ENCODE measurements around the gene GJB2. TPM values are rescaled to one million over a fixed set of nuclear protein-coding genes. Genes with fewer than 3 reads are reported as not detected.

The GJB2 gene
- total and polyA plus RNA-seq, 2 of the 4 experiments (the other 2 are of a cell fraction), result under 0.01 to 0.17 TPM

GRCh38 chr13:20171364-20171763 lies 21.4 kb downstream of the GJB2 start:
- H3K4me2 ChIP-seq (ENCODE audit: low read depth, low read length), result no peak overlapping the region
- DNase-seq (no peak), ATAC-seq (ENCODE audit: low read depth) (no peak)
- H4K91ac ChIP-seq (ENCODE audit: insufficient read depth, low read depth, low read length), result no peak overlapping the region
- no peak overlapping the region for H3K27ac ChIP-seq (ENCODE audit: insufficient read depth, low read length)
- no peak overlapping the region for H3K23ac ChIP-seq (ENCODE audit: low read depth, low read length)
- no peak overlapping the region for H2AK9ac ChIP-seq (replicated peaks; ENCODE audit: low read depth, low read length, poor library complexity)
- intact Hi-C loops (cut with micrococcal nuclease) (no loop called here), in situ Hi-C loops (cut with MboI; ENCODE audit: low sequenced_read_pairs) (loop anchor here (25.0 kb wide), 1 partner anchor 534 kb away; the partner anchor contains the start of gene MPHOSPH8), dilution Hi-C loops (cut with HindIII; ENCODE audit: low sequenced_read_pairs, unreplicated experiment) (no loop called here)
- no peak overlapping the region for H2BK20ac ChIP-seq (ENCODE audit: low read depth, low read length)
- H3K18ac ChIP-seq (ENCODE audit: low read depth, low read length), result no peak overlapping the region
- no peaks in the 10 kb centered on the region for H3K36me3 ChIP-seq (ENCODE audit: control insufficient read depth, insufficient read depth, low read length)
- H2AK5ac ChIP-seq (ENCODE audit: low read depth, low read length), result no peak overlapping the region
- H3K27me3 ChIP-seq (ENCODE audit: control insufficient read depth, insufficient read depth, low read length), result peaks cover 8% of the 10 kb centered on the region; the same call in 1 of the 2 replicates
- no CpG with 5 or more reads among the region's 1 CpG for WGBS, 2 experiments (ENCODE audit: extremely low coverage in 2 of 2, insufficient read length in 1 of 2)
- H4K5ac ChIP-seq (ENCODE audit: low read depth, low read length), result no peak overlapping the region
- no peak overlapping the region for H3K14ac ChIP-seq (replicated peaks; ENCODE audit: low read depth, low read length)
- TF ChIP-seq CHD1 (IDR thresholded peaks at IDR 0.05; ENCODE audit: low read depth, low read length) (no peak), RAD21 (IDR thresholded peaks at IDR 0.05; ENCODE audit: low read length) (no peak), NFE2L2 (IDR thresholded peaks at IDR 0.05; ENCODE audit: low read depth, low read length) (no peak), POLR2A (IDR thresholded peaks at IDR 0.05; ENCODE audit: low read depth, low read length) (no peak), USF2 (IDR thresholded peaks at IDR 0.05; ENCODE audit: low read depth, low read length) (no peak), RFX5 (IDR thresholded peaks at IDR 0.05; ENCODE audit: low read depth, low read length) (no peak), ELK1 (IDR thresholded peaks at IDR 0.05; ENCODE audit: borderline replicate concordance, low read depth, low read length) (no peak), FOS (IDR thresholded peaks at IDR 0.05; ENCODE audit: low read depth, low read length) (no peak), CTCF (conservative IDR thresholded peaks at IDR 0.05; ENCODE audit: low read depth, low read length) (no peak), BHLHE40 (IDR thresholded peaks at IDR 0.05; ENCODE audit: low read depth, low read length) (no peak)
- peaks cover 8% of the 10 kb centered on the region for H3K9me1 ChIP-seq (ENCODE audit: insufficient read depth, low read length)
- H4K20me1 ChIP-seq (ENCODE audit: insufficient read depth, low read length), result no peaks in the 10 kb centered on the region
- H2AFZ ChIP-seq (replicated peaks; ENCODE audit: low read length, poor library complexity), result no peak overlapping the region
- POLR2A ChIA-PET (ENCODE audit: unreplicated experiment), result interaction anchor here (0.5 kb wide), 1 partner anchor 84 kb away, joined by 3 read pairs; no protein-coding TSS in a partner anchor
- no peak overlapping the region for H2BK5ac ChIP-seq (ENCODE audit: low read depth, low read length, poor library complexity, severe bottlenecking)
- no peak overlapping the region for H3K56ac ChIP-seq (ENCODE audit: extremely low read depth, insufficient read depth, low read length)
- no peaks in the 10 kb centered on the region for H3K9me3 ChIP-seq (ENCODE audit: control insufficient read depth, insufficient read depth, low read length)
- no peaks in the 10 kb centered on the region for H3K79me1 ChIP-seq (ENCODE audit: low read depth in 1 of 2, low read length in 2 of 2)
- H3K4me1 ChIP-seq (ENCODE audit: control insufficient read depth, insufficient read depth, low read length), result peaks cover 13% of the 10 kb centered on the region; the same call in 1 of the 2 replicates
- no peak overlapping the region for H2BK120ac ChIP-seq (ENCODE audit: low read depth, low read length)
- no peak overlapping the region for H3K4ac ChIP-seq (ENCODE audit: low read depth, low read length)
- CTCF ChIA-PET, result no interaction called here
- no peak overlapping the region for H2BK15ac ChIP-seq (ENCODE audit: low read depth, low read length)
- BruUV-seq (replicated peaks), result no TSS peak
- no peak overlapping the region for H3K4me3 ChIP-seq (ENCODE audit: insufficient read depth, low read depth, low read length)
- no peak overlapping the region for H3K9ac ChIP-seq (ENCODE audit: low read depth, low read length)
- H4K8ac ChIP-seq (ENCODE audit: low read depth in 2 of 2, low read length in 2 of 2), result no peak overlapping the region
